ENCODE measurements around the gene FOXO3.
"Not testable (repeated sequence)": the region's sequence is repeated elsewhere in the genome, so short reads cannot be mapped to it uniquely, and the experiment has no call there.

The FOXO3 gene

DNA sequence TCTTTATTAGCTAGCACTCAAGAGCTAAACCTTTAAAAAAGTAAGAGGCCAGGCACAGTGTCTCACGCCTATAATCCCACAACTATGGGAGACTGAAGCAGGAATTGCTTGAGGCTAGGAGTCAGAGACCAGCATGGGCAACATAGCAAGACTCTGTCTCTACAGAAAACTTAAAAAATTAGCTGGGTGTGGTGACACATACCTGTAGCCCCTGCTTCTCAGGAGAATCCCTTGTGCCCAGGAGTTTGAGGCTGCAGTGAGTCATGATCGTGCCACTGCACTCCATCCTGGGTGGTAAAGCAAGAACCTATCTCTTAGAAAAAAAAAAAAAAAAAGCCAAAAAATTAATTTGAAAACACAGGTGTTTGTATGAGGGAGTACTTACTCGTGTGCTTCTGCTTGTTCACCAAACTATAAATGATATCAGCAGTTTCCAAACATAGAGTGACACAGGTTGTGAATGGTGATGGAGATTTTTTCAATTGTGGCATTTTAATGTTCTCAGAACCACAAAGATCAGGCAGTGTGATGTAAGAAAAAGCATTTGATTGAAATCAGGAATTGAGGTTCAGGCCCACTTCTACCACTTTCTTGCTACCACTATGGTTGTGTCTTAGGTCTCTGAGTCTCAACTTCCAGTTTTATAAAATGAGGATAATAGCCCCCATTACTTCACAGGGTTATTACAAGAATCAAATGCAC is 104.9 kb downstream of the FOXO3 start:
- DNase-seq = no peak

DNA sequence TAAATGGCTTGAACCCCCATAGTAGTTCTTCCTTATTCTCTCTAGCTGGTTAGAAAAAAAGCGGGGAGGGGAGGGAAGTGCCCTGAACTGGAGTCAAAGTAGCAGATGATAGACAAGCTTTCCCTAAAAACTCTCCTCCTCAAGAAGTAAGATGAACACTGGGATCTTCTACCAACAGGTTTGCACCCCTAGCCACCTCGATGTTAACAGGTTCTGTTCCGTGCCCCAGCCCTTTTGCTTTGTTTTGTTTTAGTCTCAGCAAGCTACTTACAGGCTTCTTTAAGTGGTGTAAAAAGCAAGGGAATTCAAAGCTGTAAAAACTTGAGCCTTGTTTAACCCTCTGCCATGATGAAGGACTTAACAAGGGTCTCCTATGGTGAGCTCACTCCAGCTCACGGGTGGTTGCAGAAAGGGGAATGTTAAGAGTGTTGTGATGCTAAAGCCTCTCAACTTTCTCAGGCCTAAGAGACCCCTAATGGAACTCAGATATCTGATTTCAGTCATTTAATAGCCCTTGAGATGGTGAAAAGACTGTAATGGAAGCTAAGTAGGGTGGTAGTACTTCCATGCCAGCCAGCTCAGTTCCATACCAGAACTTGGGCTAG is 106.0 kb downstream of the FOXO3 start:
- no peak for DNase-seq

DNA sequence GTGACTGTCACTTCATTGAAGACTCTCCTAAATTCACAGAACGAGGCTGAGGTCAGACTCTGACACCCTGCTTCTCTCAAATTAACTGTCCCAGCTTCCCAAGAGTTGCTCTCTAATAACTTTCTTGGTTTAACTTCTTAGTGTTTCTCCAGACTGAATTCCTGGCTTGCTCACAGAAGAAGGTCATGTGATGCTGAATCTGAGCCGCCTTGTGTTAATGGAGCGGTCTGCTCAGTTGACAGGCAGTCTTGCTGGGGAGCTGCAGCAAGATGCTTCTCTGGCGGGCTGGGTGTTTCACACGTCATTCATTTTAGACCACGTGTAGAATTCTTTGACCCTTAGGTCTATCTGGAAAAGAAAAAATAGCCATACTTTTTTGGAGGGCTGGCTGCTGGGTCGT is 107.3 kb downstream of the FOXO3 start:
- DNase-seq = no peak

DNA sequence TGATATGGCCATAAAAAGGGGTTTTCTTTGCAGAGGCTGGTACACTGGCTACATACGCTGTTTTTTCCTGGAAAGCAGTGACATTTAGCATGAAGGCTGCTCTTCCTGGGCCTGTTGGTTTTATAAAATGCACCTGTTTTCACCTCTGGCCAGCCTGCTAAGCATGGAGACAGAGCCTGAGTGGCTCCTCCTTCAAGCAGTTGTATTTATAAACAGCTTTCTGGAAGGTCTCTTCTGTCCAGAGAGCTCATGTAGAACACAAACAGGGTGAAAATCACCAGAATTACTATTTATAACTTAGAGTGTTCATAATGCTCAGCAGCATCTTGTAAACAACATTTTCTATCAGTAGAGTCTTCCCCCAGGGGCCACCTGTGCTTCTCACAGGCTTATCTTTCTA is 109.0 kb downstream of the FOXO3 start:
- no peak for DNase-seq

DNA sequence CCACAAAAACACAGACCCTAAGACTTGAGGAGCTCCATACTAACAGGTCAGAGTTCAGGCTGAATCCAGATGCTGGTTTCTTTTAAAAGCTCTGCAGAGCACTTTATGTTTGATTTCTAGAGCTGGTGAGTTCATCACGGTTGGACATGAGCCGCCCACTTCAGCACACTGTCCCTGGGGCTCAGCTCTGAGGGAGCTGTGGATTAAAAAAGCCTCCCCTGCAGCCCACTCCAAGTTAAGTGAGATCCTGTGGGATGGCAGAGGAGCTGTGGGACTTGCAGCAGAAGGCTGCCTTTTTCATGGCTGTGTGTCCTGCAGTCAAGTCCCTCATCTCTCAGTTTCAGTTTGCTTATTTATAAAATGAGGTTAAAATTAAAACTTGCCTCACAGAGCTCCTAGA is 110.5 kb downstream of the FOXO3 start:
- DNase-seq = no peak

DNA sequence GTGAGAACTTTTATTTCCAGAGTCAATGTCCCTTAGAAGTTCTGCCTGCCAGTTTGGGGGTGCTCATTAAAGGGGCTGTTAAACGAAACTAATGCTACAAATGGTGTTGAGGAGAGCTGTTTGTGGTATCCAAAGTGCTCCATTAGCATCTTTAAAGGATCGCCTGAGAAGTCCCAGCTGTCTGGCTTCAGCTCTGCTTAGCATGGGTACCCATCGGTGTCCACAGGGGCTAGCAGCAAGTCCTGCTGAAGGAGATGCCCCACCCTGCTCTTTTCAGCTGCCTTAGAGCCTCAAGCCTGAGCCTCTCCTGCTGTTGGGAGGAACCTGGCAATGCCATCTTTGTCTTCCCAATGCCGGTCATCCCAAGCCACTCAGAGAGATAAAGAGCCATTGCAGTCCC is 111.1 kb downstream of the FOXO3 start:
- no peak for DNase-seq

DNA sequence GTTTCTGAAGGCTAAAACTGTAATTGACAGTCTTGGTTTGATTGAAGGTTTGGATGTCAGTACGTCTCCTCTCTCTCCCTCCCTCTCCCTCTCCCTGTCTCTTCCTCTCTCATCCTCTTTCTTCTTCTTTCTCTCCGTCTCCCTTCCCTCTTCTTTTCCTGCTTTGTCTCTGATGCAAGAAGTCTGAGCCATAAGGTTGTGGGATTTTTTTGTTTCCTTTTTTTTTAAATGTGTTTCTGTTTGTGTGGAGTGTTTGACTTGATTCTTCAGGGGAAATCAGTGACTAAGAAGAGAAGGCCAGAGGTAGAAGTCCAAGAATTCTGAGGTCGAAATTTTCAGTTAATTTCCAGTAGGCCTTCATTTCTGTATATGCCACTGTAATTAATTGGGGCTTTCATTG is 111.9 kb downstream of the FOXO3 start:
- no peak for DNase-seq

DNA sequence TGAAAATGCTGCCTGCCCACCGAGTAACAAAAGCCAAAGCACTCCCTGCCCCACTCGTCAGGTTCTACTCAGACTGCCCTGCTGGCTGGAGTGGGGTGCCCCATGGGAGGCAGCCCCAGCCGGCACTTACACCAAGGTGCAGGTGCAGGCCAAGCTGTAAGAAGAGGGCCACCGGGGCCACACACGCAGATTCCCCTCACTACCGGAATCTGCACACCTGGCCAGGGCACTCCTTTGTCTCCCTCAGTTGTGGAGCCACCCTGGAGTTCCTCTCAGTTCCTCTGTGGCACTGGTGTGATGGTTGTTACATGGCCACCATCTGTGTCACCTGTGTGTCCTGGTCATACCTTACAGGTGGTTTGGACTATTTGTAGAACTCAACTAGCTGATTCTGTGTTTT is 112.4 kb downstream of the FOXO3 start:
- DNase-seq = no peak

DNA sequence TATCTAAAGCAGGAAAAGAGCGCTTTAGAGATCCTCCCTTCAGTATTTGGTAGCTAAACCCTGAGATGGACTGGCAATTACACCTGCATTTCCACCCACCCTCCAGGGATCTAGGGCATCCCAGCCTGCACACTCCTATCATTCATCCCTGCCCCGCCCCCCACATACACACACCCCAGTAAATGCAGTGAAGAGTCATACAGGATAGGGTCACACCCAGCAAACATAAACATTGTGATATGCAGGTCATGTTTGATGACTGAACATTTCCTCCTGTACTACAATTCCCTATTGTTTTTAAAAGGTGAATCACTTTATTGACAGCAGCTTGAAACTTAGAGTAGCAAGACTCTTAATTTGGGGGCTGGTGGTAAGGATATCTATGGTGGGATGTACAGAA is 112.9 kb downstream of the FOXO3 start:
- no peak for DNase-seq

DNA sequence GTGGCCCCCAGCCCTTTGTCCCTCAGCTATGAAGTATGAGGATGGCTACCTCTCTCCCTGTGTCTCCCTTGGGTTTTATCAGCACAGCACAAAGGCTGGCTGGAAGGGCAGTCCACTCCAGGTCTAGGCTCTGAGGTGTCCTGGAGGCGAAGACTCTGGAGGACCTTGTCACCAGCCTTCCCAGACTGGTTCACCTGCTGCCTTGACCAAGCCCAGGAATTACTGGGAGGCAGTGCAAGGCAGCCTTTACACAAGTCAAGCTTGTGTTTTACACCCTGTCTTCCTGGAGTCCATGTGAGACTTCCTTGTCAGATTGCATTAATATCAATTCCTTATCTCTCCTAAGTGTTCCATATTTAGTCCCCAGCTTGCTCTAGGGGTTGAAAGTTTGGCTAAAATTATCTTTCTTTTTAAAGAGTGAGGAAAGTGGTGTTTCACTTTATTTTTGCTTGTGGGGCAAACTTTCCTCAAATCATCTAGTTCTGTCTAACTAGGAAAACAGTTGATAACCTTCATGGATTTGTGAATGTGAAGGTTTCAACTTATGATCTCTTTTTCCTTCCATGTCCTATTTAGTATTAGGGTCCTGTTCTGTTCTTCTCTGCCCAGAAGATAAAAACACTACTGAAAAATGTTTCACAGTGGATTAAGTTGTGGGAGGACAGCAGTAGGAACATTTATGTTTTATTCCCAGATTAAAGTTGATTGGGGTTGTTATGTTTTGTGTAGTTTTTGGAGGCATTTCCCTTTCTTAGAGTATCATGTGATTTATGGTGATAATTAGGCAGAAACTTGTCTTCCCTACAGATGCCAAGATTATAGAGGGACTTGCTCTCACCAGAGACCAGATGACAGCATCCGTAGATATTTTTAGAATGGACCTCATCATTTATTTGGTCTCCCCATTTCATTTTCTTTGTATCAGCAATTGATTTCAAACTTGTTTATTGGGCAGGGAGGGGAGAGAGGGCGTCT is 114.8 kb downstream of the FOXO3 start:
- no peak for DNase-seq

DNA sequence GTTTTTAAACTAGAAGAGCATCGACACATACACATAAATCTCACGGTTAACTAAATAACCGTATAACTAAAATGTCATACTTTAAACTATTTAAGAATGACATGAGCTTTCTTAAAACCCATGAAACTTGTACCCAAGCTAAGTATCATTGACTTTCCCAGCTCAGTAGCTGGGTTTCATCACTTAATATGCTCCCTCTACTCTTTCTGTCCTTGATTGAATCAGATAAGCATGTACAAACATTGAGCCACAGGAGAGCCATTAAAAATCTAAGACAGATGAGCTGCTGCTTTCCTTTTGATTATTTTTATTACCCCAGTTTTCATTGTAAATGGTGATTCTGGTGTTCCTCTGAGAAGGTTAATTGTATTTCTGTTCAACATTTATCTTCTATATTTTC is 115.8 kb downstream of the FOXO3 start:
- no peak for DNase-seq

DNA sequence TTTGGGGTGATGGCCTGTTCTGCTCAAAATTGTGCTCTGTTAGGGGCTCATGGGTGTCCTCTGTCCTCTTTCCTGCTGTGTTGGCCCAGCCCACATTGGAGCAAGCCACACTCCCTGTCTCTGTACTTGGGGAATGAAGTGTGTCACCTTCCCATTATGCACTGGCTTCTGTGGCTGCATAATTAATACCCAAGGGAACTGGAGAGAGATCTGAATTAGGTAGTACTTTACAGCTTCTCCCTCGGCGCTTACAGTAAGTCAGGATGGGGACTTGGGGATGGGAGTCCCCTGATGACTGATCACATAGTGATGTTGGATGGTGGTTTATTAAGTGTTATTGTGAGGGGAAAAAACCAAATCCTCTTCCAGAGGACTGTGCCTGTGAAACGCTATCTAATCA is 116.6 kb downstream of the FOXO3 start:
- DNase-seq = no peak

DNA sequence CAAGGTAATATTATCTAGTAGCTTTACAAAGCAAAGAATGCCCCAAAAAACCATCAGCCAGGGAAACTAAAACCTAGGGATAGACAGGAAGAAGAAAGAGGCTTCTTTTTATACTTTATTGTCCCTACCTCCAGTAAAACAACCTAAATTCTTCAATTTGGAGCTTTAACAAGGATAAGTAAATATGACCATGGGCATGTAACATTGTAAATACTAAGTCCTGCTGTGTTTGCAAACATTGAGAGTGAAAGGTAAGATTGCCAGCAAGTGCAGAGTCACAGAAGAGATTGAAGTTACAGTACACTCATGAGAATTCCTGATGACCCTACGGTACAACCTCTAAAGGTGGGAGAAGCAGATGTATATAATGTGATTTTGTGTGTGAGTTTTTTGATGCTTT is 117.2 kb downstream of the FOXO3 start:
- no peak for DNase-seq

DNA sequence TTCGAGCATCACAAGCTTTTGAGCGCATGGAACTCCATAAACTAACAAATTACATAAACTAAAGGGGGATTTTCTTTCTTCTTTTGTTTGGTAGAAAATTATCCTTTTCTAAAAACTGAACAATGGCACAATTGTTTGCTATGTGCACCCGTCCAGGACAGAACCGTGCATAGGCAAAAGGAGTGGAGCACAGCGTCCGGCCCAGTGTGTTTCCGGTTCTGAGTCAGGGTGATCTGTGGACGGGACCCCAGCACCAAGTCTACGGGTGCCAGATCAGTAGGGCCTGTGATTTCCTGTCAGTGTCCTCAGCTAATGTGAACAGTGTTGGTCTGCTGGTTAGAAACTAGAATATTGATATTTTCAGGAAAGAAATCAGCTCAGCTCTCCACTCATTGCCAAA is 119.6 kb downstream of the FOXO3 start:
- not testable (repeated sequence) for DNase-seq

DNA sequence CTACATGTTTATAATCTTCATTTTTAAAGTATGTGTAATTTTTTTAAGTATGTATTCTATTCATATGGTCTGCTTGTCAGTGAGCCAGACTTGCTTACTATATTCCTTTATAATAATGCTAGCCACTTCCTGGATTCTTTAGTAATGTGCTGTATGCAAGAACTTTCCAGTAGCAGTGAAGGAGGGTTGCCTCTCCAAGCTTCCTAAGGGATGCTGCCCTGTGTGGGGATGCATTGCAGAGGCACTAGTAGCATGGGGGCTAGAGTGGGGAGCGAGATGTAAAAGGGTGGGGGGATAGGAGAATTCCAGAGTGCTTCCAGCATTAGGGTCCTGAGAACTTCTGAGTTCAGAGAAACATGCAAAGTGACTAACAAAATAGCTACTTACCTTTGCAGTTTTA is 121.0 kb downstream of the FOXO3 start:
- not testable (repeated sequence) for DNase-seq

DNA sequence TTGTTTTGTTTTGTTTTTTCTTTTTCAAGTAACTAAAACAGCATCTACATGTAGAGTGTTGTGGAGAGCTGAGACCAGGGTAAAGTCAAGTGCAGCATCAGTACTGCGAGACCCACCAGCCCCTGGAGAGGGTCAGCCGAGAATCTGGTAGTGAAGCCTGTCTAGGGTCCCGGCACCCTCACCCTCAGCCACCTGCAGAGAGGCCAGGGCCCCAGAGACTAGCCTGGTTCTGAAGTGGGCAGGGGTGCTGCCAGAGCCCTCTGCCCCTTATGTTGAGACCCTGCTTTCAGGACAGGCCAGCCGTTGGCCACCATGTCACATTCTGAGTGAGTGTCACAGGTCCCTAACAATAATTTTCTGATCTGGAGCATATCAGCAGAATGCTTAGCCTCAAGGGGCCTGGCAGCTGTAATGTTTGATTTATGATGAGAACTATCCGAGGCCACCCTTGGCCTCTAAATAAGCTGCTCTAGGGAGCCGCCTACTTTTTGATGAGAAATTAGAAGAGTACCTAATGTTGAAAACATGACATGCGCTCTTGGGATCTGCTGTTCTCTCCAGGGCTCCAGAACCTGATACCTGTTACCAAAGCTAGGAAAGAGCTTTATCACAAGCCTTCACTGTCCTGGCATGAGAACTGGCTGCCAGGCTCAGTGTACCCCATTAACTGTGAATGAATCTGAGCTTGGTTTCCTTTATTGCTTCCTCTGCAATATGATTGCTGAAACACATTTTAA is 121.8 kb downstream of the FOXO3 start:
- not testable (repeated sequence) for DNase-seq

DNA sequence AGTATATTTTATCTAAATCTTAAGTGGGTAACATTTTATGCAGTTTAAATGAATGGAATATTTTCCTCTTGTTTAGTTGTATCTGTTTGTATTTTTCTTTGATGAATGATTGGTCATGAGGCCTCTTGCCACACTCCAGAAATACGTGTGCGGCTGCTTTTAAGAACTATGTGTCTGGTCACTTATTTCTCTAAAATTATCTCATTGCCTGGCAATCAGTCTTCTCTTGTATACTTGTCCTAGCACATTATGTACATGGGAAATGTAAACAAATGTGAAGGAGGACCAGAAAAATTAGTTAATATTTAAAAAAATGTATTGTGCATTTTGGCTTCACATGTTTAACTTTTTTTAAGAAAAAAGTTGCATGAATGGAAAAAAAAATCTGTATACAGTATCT is 123.3 kb downstream of the FOXO3 start:
- not testable (repeated sequence) for DNase-seq

DNA sequence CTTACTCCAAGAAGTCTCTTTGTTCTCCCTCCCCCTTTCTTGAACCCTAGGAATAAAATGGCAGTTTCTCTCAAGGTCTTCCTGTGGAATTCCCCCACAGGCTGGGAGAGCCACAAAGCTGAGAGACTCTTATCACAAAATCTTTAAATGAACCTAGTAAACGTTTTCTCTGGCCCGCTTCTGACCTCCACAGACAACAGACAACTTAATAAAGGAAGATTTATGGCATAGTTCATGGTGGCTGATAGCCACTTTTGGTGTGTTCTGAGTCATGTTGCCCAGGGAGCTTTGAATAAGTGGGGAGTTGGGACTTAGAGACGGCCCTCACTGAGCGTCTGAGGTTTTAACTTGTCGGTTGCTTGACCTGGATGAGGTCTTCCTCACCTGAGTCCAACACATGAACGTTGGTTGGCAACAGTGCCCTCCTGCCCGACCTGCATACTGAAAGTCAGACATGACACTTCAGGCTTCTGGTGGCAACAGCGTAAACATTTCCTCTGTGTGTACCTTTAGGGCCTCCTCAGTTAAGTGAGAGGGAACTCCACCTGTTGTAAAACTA is 124.1 kb downstream of the FOXO3 start:
- DNase-seq = no peak

DNA sequence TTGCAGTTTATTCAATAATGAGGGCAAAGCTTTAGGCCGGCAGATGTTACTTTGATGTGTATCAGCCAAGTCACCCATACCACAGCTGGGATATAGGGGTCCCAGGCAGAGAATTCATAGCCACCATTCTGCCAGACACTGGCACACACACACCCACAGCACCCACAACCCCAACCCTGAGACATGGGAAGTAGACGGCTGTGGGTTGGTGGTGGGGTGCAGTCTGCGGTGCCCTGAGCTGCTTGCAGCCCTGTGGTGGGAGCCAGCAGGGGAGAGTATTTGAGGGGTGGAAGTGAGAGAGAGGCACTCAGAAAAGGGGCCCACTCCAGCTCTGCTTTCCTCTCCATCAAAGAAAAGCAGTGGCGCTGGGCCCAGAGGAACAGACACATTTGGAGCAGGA is 125.3 kb downstream of the FOXO3 start:
- DNase-seq = no peak

DNA sequence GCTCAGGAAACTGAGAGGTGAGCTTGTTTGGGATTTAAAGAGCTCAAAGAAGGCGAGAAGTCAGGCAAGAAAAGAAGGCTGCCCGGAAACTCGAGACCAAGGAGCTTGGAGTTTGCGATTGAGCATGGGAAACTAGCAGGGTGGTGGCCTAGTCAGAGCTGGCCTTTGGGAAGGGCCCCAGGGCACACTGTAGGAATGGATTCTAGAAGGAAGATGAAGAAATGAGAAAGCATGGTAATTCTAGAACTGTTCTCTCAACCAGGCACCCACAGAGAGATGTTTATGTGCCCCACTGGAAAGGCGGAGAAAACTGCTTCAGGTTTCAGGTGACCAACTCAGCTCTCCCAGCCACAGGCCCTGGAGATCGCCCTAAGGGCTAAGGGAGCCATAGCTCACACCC is 126.2 kb downstream of the FOXO3 start:
- no peak for DNase-seq

DNA sequence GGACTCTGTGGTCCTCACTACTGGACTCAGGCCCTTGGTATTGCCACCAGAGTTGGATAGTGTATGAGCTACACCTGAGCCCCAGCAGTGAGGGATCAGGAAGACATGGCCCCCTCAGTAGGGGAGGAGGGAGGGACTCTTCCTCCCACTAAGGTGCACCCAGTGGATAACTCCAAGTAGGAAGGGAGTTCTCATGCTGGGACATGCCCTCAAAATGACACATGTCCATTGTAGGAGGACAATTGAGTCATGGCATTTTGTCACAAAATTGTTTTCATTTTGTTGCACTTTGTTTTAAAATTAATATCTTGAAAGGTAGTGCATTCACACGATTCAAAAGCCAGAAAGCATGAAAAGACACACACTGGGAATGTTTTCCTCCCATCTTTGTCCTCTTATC is 127.2 kb downstream of the FOXO3 start:
- no peak for DNase-seq

DNA sequence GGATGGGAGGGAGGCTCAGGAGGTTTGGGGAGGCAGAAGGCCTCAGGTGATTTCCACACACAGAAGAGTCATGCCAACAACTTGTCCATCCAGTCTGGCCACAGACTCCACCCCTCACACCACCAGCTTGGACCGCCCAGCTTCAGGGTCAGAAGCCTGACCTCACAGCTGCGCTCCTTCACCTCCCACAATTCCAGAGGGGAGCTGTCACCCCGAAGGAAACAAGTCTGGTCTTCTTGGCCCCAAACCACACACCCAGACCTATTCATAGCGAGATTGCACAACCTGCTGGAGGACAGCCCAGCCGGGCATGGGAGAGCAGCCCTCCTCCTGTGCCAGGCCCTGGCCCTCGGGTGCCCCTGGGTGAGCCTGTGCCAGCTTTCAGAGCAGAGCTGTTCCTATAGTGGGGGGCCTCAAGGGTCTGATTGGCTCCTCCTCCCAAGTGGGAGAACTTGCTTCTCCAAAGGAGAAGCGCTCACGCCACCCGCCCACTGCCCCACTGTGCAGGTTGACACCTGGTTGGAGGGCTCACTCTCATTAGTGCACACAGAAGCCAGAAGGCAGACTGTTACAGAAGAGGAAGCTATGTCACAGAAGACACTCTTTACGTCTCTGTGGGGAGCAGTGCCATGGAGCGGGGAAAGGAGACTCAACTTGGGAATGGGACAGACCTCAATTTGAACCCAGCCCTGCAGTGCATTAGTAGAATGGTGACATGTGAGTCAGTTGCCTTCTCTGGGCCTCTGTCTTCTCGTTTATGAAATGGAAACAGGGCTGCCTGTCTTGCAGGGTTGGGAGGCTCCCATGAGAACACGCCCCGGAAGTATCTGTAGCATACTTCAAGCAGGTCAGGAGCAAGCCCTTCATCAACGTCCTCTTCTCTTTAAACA is 128.8 kb downstream of the FOXO3 start:
- no peak for DNase-seq
